RPMI8226 (cell line): ENCODE data around the gene RGS9BP.
"Not testable (repeated sequence)": the region's sequence is repeated elsewhere in the genome, so short reads cannot be mapped to it uniquely, and the experiment has no call there.

Source experiments
- DNase-seq: peaks from one replicate; pipeline ENCODE4 v3.0.0-alpha.2; 2015

RGS9BP gene

GRCh38 chr19:32675720-32676185 is at the start of gene RGS9BP:
Gene RGS9BP (plus strand): TSS chr19:32675848. CDS start chr19:32676264, 416 bp downstream.
- peak; percentile 70 for DNase-seq

GRCh38 chr19:32626969-32627368 is 48.7 kb upstream of the RGS9BP start:
- DNase-seq: no peak

DNA sequence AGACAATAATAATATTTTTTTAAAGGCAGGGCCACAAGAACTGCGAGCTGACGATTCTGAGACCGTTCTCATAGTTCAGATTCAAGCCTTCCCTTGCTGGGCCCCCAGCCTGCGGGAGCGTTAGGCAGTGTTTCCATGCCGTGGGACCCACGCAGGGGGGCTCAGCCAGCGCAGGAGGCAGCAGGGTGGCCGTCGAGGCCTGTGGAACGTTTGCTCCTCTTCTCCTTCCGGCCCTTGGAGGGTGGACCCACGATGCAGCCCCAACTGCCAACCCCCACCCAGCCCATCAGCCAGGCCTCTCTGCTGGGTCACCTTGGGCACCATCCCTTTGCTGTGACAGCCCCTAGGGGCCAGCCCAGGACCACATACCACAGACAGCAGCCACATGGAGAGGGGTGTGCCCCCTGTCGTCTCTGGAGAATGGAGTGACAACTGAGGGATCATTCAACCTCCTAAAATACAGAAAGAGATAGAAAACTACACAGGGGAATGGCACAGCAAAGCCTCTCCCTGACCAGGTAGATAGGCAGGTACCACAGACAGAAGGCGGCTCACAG is 47.9 kb upstream of the RGS9BP start:
- DNase-seq: no peak

DNA sequence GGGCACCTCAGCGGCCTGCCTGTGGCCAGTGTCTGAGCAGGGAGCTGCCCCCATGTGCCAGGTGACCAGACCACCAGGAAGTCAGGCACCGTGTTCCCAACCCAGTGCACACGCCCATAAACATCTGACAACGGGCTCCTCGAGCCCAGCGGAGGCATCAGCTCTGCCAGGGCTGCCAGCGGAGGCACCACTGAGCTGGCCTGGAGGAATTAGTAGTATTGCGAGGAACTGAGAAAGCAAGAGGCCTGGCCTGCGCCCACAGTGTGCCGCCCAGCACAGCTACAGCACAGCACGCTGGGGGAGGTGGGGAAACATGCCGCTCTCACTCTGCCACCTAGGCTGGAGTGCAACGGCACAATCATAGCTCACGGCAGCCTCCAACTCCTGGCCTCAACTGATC is 45.3 kb upstream of the RGS9BP start:
- no peak for DNase-seq

DNA sequence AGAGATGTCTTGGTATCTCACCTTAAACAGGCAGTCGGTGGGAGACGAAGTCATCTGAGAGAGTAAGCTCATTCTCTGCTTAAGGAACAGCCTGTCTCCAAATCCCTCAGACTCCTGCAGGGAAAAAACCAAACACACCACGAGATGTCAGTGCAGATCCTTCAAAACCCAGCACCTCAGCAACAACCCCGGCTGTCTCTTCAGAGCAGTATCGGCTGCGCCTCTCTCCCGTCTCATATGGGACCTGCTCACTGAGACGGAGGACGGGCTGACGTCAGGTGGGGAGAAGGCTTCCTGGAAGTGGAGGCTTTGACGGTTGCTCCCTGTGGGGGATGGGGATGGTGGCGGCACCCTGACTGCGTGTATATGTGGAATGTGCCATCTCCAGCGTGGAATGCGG is 44.3 kb upstream of the RGS9BP start:
- DNase-seq: no peak

- DNase-seq: no peak
Measured at GRCh38 chr19:32637480-32637879, 38.2 kb upstream of the RGS9BP start.

DNA sequence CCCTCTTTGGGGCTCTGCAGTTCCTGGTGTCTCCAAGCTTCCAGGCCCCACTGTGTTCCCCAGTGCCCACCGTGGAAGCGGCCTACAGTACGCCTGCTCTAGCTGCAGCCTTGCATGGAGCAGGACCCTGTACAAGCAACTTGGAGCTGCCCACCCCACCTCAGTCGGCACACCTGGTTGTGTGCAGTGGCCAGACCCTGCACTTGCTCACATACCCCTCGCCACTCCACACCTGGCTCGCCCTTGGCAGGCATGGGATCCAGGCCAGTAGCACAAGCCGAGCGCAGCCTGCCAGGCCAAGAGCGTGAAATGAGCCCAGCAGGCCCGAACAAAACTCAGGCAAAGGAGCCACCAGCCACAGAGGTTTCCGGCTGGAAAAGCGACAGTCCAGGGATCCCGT is 37.0 kb upstream of the RGS9BP start:
- DNase-seq: no peak

DNA sequence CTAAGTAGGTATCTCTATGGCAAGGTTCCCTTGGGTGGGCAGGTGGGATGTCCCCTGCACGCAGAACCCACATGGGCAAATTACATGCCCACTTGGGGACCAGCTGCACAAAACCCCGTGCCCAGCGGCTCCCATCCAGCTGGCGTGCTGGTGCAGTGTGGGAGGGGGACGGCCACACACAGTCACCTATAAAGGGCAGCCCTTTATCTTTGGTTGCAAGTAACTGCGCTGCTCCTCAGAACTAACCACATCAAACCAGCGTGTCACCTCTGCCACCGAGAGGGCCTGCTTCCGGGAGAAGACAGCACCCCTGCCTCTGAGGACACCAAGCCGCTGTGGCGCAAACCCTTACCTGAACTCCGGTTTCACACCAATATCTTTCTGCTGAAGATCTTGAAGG is 32.9 kb upstream of the RGS9BP start:
- DNase-seq: no peak

DNA sequence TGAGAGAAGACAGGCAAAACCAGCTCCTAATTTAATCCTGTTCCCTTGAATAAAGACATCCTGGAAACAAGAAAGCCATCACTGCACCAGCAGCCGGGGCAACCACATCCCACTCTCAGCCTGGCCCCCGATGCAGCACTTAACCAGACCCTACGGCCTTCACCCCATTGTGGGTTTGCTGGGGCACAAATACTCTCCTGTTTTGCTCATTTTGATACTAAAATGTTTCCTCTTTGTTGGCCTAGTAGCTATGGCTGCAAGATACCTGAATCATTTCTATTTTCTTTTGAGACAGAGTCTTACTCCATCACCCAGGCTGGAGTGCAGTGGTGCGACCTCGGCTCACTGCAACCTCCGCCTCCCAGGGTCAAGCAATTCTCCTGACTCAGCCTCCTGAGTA is 29.1 kb upstream of the RGS9BP start:
- no peak for DNase-seq

DNA sequence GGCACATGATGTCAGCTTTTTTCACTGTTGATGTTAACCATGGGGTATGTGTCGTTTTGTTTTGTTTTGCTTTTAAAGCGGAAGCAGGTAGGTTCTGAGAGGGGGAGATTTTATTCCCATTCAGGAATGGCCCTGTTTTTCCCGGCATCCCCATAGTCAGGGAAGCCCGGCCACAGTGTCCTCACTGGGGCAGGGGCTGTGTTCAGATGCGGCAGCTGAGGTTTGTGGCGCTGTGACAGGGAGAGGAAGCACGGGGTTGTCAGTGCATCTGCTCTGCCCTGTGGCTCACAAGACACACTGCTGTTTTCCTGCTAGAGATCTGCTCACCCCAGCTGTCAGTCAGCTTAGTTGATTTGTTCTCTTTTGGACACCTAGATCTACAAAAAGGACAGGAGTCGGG is 28.3 kb upstream of the RGS9BP start:
- DNase-seq: no peak

DNA sequence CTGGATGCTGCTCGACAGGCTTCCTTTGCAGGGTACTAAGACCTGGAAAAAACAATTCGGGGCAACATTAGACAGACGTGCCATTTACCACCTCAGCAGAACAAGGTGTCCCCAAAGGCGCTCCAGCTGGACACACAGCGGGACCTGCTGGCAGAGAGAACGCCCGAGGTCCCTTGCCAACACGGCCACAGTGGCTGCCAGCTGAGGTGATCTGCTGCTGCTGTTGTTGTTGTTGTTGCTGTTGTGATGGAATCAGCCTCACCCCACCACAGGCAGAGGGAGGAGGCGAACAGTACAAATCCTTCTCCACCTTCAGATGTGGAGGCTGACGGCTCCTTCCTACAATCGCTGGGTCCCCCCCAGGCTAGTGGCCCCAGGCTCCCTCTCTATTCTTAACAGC is 25.9 kb upstream of the RGS9BP start:
- no peak for DNase-seq

GRCh38 chr19:32650671-32651070 is 25.0 kb upstream of the RGS9BP start:
- DNase-seq: no peak

DNA sequence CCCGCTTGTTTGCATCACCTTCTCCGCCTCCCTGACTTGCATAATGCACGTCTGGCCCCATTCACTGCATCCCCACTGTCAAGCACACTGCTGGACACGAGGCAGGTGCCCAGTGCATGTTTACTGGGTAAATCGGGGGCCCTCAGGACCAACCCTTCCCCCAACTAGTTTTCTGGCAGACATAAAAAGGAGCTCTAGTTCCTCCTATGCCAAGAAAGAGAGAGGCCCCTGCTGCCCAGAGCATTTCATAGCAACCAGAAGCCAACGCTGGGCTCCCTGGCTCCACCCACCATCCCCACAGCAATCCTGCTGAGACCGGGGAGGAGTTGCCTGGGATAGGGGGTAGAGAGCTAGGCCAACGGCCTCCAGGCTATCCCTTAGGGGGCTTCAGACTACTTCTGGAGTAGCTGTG is 23.9 kb upstream of the RGS9BP start:
- DNase-seq: no peak

DNA sequence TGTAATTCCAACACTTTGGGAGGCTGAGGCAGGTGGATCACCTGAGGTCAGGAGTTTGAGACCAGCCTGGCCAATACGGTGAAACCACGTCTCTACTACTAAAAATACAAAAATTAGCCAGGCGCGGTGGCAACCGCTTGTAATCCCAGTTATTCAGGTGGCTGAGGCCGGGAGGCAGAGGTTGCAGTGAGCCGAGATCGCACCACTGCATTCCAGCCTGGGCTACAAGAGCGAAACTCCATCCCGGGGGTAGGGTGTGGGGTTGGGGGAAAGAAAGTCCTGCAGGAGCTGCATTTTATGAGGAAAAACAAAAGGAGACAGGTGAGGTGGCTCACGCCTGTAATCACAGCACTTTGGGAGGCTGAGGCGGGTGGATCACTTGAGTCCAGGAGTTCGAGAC is 23.3 kb upstream of the RGS9BP start:
- DNase-seq: not testable (repeated sequence)

- no peak for DNase-seq
Measured at GRCh38 chr19:32652894-32653598, 22.6 kb upstream of the RGS9BP start.

- no peak for DNase-seq
Measured at GRCh38 chr19:32653599-32653915, 22.1 kb upstream of the RGS9BP start.

GRCh38 chr19:32656379-32656778 is 19.3 kb upstream of the RGS9BP start:
- DNase-seq: not testable (repeated sequence)

GRCh38 chr19:32658075-32658474 is 17.6 kb upstream of the RGS9BP start:
- no peak for DNase-seq

DNA sequence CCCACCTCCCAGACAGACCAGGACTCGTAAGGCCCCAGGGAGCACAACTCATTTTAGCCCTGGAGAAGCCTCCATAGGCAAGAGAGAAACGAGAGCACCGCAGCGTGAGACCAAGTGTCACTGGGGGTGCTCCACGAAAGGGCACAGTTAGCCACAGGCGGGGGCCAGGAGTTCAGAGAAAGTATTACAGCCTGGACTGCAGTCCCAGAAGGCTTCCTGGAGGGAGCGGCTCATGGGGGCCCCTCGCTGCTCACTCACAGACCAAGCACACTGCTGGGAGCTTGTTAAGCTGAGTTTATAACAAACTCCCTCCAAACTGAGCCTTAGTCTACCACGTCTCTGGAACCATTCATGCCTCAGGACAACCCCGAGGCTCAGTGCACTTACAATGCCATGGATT is 17.1 kb upstream of the RGS9BP start:
- no peak for DNase-seq

- DNase-seq: no peak
Measured at GRCh38 chr19:32661318-32661717, 14.3 kb upstream of the RGS9BP start.

GRCh38 chr19:32662186-32662585 is 13.5 kb upstream of the RGS9BP start:
- no peak for DNase-seq

- no peak for DNase-seq
Measured at GRCh38 chr19:32666084-32666483, 9.6 kb upstream of the RGS9BP start.

DNA sequence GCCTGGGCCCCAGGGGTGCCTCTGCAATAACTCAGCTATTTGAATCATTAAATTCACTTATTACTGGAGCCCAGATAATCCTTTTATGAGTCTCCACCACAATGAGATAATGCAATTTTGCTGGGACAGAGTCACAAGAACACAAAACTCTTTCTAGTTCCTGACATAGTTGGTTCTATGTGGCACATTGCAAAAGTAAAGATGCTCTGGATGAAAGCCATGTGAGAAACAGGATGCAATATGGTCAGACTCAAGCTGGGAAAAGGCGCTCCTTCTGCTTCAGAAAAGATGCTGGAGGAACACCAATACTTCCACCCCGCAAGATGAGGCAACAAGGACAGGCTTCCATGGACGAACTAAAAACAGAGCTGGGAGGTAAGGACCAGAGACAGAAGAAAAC is 6.3 kb upstream of the RGS9BP start:
- DNase-seq: no peak

GRCh38 chr19:32671883-32672593 is 3.6 kb upstream of the RGS9BP start:
- DNase-seq: no peak
